ENCODE measurements around the gene NINL.
"Not testable (repeated sequence)": the region's sequence is repeated elsewhere in the genome, so short reads cannot be mapped to it uniquely, and the experiment has no call there.

Gene NINL

DNA sequence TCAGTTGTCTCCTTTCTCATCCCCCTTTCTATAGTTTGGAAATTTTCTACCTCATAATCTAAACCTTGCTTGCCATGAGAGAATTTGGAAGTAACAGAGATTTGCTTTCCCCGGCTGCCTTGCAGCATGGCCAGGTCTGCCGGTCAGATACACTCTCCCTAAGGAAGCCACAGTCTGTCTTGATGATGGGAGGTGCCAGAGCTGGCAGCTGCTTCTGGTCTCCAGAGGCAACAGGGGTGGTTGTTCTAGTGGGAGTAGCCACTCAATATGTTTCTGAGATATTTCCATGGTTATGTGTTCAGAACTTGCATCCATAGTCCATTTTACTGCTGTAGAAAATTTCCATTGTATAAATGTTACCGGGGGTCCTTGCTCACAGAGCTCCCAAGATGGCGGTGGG is 5.4 kb upstream of the NINL start:
- not testable (repeated sequence) for DNase-seq

DNA sequence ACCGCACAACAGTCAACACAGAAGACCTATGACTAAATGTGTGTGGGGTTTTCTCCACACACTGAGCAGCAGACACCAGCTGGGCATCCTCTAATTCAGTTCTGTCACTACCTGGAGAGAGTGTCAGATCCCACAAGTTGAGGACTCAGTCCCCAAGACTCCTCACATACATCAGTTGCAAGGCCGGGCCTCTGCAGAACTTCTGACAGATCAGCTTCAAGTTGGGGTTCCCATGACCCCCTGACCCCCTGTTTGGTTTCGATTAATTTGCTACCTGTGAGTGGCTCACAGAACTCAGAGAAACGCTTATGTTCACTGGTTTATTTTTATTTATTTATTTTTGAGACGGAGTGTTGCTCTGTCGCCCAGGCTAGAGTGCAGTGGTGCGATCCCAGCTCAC is 3.2 kb upstream of the NINL start:
- no peak for DNase-seq

DNA sequence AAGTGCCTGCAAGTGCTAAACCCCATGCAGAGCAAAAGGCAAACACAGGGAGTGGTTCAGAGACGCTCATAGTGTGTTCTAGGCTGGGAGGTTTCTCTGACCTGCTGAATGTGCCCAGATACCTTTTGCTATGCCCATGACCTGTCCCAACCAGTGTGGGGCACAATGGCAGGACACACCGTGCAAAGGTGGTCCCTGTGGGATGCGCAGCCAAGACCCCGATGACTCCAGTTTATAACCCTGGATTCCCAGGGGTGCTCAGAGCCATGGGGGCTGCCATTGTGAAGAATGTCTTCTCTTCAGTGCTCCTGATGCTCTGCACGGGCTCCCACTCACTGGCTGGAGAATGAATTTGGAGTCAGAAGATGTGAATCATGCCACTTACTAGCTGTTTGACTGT is 2.2 kb upstream of the NINL start:
- no peak for DNase-seq

DNA sequence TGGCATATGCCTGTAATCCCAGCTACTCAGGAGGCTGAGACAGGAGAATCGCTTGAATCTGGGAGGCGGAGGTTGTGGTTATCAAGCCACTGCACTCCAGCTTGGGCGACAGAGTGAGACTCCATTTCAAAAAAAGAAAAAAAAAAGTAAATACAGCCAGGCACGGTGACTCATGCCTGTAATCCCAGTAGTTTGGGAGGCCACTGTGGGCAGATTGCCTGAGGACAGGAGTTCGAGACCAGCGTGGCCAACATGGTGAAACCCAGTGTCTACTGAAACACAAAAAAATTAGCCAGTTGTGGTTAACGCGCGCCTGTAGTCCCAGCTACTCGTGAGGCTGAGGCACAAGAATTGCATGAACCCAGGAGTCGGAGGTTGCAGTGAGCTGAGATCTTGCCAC is 1.5 kb upstream of the NINL start:
- no peak for DNase-seq

GRCh38 chr20:25583607-25584006 is 1.7 kb downstream of the NINL start:
- DNase-seq, result not testable (repeated sequence)

- DNase-seq, result no peak
These were observed 4.6 kb downstream of the NINL start for GRCh38 chr20:25580711-25581110.

DNA sequence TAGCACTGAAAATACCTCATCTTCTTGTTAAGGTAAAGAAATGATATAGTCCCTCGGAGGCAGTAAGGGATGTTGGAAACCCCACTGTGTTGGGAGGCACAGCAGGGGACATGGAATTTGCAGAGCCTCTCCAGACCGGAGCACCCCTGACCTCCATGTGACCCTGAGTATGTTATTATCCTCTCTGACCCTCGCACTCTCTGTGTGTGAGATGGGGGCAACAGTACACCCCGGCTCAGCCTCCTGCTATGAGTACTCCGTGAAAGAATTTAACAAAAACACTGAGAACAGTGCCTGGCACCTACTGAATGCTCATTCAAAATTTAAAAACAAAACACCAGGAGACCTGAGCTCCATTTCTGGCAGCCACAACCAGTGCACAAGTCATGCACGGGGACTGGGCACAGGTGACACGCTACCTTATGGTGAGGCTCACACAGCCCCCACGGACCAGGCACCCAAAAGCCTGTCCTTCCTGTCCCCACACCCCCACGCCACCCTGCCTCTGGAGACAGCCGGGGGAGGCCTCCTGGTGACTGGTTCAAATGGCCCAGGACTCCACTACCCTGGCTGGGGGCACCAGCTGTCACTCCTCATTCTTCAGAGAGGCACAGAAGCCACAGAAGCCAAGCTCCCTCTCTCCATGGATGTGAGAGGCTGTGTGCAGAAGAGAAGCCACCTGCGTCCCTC is 6.1 kb downstream of the NINL start:
- no peak for DNase-seq

GRCh38 chr20:25576783-25577530 is 8.4 kb downstream of the NINL start:
- DNase-seq, result no peak

GRCh38 chr20:25574411-25574810 is 10.9 kb downstream of the NINL start:
- no peak for DNase-seq

- DNase-seq, result no peak
These were observed 11.8 kb downstream of the NINL start for GRCh38 chr20:25573288-25574251.

GRCh38 chr20:25571817-25572216 is 13.5 kb downstream of the NINL start:
- DNase-seq, result no peak

DNA sequence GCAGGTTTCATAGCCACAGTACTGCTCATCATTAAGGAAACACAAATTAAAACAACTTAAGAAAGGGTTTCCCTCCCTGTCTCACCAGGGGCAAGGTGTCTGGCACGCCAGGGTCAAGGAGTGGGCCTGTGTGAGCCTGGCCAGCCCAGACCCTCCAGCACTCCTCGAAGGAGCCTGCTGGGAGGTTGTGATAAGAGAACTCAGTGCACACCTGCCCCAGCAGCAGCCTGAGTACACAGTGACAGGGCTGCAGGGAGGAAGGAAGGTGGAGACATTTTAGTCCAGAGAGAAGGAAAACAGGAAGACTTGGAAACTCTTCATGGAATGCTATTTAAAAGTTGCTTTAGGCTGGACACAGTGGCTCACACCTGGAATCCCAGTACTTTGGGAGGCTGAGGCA is 14.1 kb downstream of the NINL start:
- no peak for DNase-seq

DNA sequence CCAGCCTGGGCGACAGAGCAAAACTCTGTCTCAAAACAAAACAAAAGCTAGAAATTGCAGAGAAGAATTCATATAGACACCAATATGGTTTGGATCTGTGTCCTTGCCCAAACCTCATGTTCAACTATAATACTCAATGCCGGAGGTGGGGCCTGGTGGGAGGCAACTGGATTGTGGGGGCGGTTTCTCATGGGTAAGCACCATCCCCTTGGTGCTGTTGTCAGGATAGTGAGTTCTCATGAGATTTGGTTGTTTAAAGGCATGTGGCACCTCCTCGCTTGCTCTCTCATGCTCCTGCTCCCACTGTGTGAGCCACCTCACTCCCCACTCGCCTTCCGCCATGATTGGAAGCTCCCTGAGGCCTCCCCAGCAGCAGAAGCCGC is 15.2 kb downstream of the NINL start:
- no peak for DNase-seq

DNA sequence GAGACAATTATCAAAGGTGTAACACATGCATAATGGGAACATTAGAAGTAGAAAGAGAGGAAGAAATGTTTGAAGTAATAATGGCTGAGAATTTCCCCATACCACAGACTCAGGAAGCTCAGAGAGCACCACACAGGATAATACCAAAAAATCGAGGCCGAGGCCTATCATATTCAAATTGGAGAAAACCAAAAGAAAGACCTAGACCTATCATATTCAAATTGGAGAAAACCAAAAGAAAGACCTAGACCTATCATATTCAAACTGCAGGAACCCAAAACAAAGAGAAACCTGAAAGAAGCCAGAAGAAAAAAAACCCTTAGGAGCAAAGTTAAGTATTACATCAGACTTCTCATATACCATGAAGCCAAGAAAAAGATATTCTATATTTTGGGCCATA is 18.0 kb downstream of the NINL start:
- DNase-seq, result no peak

- DNase-seq, result no peak
These were observed 18.5 kb downstream of the NINL start for GRCh38 chr20:25566821-25567220.

DNA sequence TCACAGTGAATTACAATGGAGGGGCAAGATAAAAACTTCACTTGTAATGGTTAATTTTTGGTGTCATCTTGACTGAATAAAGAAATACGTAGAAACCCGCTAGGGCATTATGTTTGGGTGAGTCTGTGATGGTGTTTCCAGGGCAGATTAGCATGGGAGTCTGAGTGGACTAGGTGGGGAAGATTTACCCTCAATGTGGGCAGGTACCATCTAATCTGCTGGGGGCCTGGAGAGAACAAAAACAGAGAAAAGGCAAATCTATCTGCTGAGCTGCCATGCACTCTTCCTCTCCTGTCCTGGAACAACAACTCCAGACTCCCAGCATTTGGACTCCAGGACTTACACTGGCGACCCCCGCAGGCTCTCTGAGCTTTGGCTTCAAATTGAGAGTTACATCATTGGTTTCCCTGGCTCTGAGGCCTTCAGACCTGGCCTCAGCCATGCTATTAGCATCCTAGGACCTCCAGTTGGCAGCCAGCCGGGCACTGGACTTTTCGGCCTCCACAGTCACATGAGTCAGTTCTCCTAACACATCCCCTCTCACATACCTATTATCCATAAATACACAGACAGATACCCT is 19.7 kb downstream of the NINL start:
- no peak for DNase-seq

- no peak for DNase-seq
These were observed 21.5 kb downstream of the NINL start for GRCh38 chr20:25563876-25564275.

DNA sequence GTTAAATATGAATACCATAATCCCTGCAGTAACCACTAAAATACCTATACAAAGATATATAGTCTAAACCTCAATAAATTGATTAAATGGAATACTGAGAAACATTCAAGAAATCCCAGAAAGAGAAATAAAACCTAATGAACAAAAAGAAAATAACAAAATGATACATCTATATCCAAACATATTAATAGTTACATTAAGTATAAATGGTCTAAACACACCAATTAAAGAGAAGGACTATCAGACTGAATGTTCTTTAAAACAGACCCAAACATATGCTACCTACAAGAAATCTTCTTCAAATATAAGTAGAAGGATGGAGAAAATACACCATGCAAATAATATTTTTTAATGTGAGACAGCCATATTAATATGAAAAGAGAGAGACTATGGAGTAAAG is 22.0 kb downstream of the NINL start:
- DNase-seq, result no peak

- DNase-seq, result not testable (repeated sequence)
These were observed 23.6 kb downstream of the NINL start for GRCh38 chr20:25561771-25562170.

DNA sequence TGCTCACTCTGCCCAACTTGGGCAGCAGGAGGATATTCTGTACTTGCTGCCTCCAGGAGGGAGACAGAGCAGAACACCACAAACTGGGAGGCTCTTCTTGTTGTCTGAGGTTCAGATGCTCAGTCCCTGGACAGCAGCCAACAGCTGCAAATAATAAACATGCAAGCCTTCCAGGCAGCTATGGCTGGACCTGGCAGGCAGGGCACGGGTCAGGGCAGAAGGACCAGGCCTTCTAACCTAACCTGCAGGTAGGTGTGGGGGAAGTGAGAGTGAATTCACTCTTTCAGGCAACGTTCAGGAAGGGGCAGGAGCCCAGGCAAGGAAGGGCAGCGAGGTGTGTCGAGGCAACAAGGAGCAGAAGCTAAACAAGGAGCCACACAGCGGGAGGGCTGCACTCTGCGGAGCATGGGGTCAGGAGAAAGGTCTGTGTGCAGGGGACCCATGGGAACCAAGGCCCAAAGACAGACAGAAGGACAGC is 31.5 kb downstream of the NINL start:
- DNase-seq, result no peak

GRCh38 chr20:25552977-25553376 is 32.4 kb downstream of the NINL start:
- no peak for DNase-seq

GRCh38 chr20:25551413-25552215 is 33.7 kb downstream of the NINL start:
- no peak for DNase-seq

Data from activated gamma-delta T cell treated with Interleukin-2 at 50 U/mL for 16 hours (primary cell).